ENCODE data around the gene BRD3.

The BRD3 gene

GRCh38 chr9:134054891-134055811 is 12.7 kb downstream of the BRD3 start:
- DNase-seq (ENCODE audit: low read depth), result no peak

GRCh38 chr9:134053941-134054761 is 13.7 kb downstream of the BRD3 start:
- DNase-seq (ENCODE audit: low read depth), result no peak

- no peak for DNase-seq (ENCODE audit: low read depth)
Measured at GRCh38 chr9:134053401-134053871, 14.4 kb downstream of the BRD3 start.

- no peak for DNase-seq (ENCODE audit: low read depth)
Measured at GRCh38 chr9:134052941-134053340, 14.9 kb downstream of the BRD3 start.

GRCh38 chr9:134052491-134052890 is 15.3 kb downstream of the BRD3 start:
- DNase-seq (ENCODE audit: low read depth), result no peak

- no peak for DNase-seq (ENCODE audit: low read depth)
Measured at GRCh38 chr9:134051319-134051718, 16.5 kb downstream of the BRD3 start.

- no peak for DNase-seq (ENCODE audit: low read depth)
Measured at GRCh38 chr9:134050726-134051125, 17.1 kb downstream of the BRD3 start.

- no peak for DNase-seq (ENCODE audit: low read depth)
Measured at GRCh38 chr9:134049772-134050588, 17.8 kb downstream of the BRD3 start.

- DNase-seq (ENCODE audit: low read depth), result no peak
Measured at GRCh38 chr9:134049236-134049635, 18.6 kb downstream of the BRD3 start.

- DNase-seq (ENCODE audit: low read depth), result no peak
Measured at GRCh38 chr9:134048582-134048968, 19.3 kb downstream of the BRD3 start.

GRCh38 chr9:134047868-134048581 is 19.8 kb downstream of the BRD3 start:
- DNase-seq (ENCODE audit: low read depth), result no peak

- no peak for DNase-seq (ENCODE audit: low read depth)
Measured at GRCh38 chr9:134046894-134047681, 20.7 kb downstream of the BRD3 start.

GRCh38 chr9:134045841-134046544 is 21.8 kb downstream of the BRD3 start:
- no peak for DNase-seq (ENCODE audit: low read depth)

- no peak for DNase-seq (ENCODE audit: low read depth)
Measured at GRCh38 chr9:134044944-134045343, 22.9 kb downstream of the BRD3 start.

GRCh38 chr9:134043531-134043988 is 24.3 kb downstream of the BRD3 start:
- DNase-seq (ENCODE audit: low read depth), result no peak

- DNase-seq (ENCODE audit: low read depth), result no peak
Measured at GRCh38 chr9:134041649-134041962, 26.2 kb downstream of the BRD3 start.

GRCh38 chr9:134040781-134041648 is 26.8 kb downstream of the BRD3 start:
- DNase-seq (ENCODE audit: low read depth), result no peak

- DNase-seq (ENCODE audit: low read depth), result no peak
Measured at GRCh38 chr9:134040176-134040565, 27.7 kb downstream of the BRD3 start.

All from activated T-helper 1 cell treated with Interleukin-2 at 50 U/mL for 16 hours (primary cell).